Aorta (tissue), 5 donors: ENCODE data around the gene TTC7B. TPM values are rescaled to one million over a fixed set of nuclear protein-coding genes. Genes with fewer than 3 reads are reported as not detected.

Experiments used
- ATAC-seq: fragments of 200-7000 bp; cut with Tn5 transposase; one replicate; pipeline ENCODE4 v1.9.1; 2022; ENCODE audit warnings: moderate library complexity; ENCODE audit not compliant: low FRiP score
- DNase-seq, 2 donors: peaks; one replicate each; pipeline ENCODE4 v3.0.0-alpha.2; 2020
- H3K27ac ChIP-seq, 2 donors: one replicate each; pipeline ENCODE4 v1.5.1; 2013; ENCODE audit warnings: low read length in 2 of 2, mild to moderate bottlenecking in 2 of 2, moderate library complexity in 2 of 2, control low read depth in 1 of 2, inconsistent platforms in 1 of 2, low read depth in 1 of 2
- H3K27me3 ChIP-seq, 2 donors: one replicate each; pipeline ENCODE4 v1.6.1; 2013; ENCODE audit warnings: control low read depth in 1 of 2, low read length in 1 of 2, mild to moderate bottlenecking in 1 of 2, moderate library complexity in 1 of 2; ENCODE audit not compliant: insufficient read depth in 2 of 2, control insufficient read depth in 1 of 2
- H3K36me3 ChIP-seq, 2 donors: one replicate each; pipeline ENCODE4 v1.6.1; 2013; ENCODE audit warnings: control low read depth in 1 of 2, low read length in 1 of 2, mild to moderate bottlenecking in 1 of 2; ENCODE audit not compliant: insufficient read depth in 2 of 2, control insufficient read depth in 1 of 2
- H3K4me1 ChIP-seq, 2 donors: one replicate each; pipeline ENCODE4 v1.6.1; 2013; ENCODE audit warnings: low read length in 2 of 2, control low read depth in 1 of 2, mild to moderate bottlenecking in 1 of 2, moderate library complexity in 1 of 2; ENCODE audit not compliant: insufficient read depth in 2 of 2, control insufficient read depth in 1 of 2
- H3K4me3 ChIP-seq, 2 donors: one replicate each; pipeline ENCODE4 v1.5.1; 2013; ENCODE audit warnings: low read length in 2 of 2, control low read depth in 1 of 2, mild to moderate bottlenecking in 1 of 2
- H3K9me3 ChIP-seq: one replicate; pipeline ENCODE4 v1.6.1; 2013; ENCODE audit warnings: mild to moderate bottlenecking, low read length; ENCODE audit not compliant: control insufficient read depth
- WGBS, 2 donors: extraction: QIAGEN DNeasy Blood & Tissue Kit; methylation state at CpG; one replicate each; pipeline ENCODE4 v1.1.7; 2013; 5-methylcytosine and 5-hydroxymethylcytosine counted together
- intact Hi-C, 2 donors: fragments of 100-400 bp; cut with DNase I; formaldehyde crosslinking; loops; one replicate each; pipeline versions ENCODE4 v1.14.2 to v1.15.0; 2022
- polyA plus RNA-seq, 2 donors: library from polyadenylated mRNA; stranded (reverse); fragments of 200-250 nt; gene quantifications; one replicate each; pipeline ENCODE4 v1.2.3, GENCODE V29; 2013
- total RNA-seq, 2 donors: library from RNA; stranded (reverse); fragmentation: NEBNext Ultra II Directional; extraction: Animal tissue kit (Norgen Biotek cat#: 25700); gene quantifications; one replicate each; pipeline ENCODE4 v1.2.1, GENCODE V29; 2021
- donor health status: healthy with polysubstance abuse.
- donor health status: Bipolar disorder and iron deficiency.
- donor health status: DM: no; HTN: no; CAD: no.
- donor health status: DM: no; HTN: no; CAD: no.
- donor health status: DM: yes; HTN: yes; CAD: no.

The TTC7B gene
- total and polyA plus RNA-seq, 4 donors = 17.9 to 57.4 (median 40.1) TPM

GRCh38 chr14:90593254-90594040 is 222.8 kb downstream of the TTC7B start:
- Histone ChIP-seq H3K9me3 (no peaks in the 10 kb centered on the region), H3K27ac (no peak overlapping the region), H3K27me3 (no peaks in the 10 kb centered on the region), H3K4me1 (no peaks in the 10 kb centered on the region), H3K4me3 (no peak overlapping the region), H3K36me3 (peaks cover 0 to 3% of the 10 kb centered on the region in 2 donors)
- ATAC-seq (no peak), DNase-seq (no peak)
- 85 to 87% methylated on average over 25 of the region's 25 CpGs for WGBS, 2 donors
- intact Hi-C loops = no loop called here

- H3K4me1 ChIP-seq = no peaks in the 10 kb centered on the region
- no peak overlapping the region for H3K27ac ChIP-seq
- H3K4me3 ChIP-seq = no peak overlapping the region
- H3K27me3 ChIP-seq = no peaks in the 10 kb centered on the region
- DNase-seq (no peak), ATAC-seq (no peak)
- H3K36me3 ChIP-seq = peaks cover 0 to 3% of the 10 kb centered on the region in 2 donors
- intact Hi-C loops = no loop called here
- WGBS, 2 donors = 96 to 97% methylated on average over 2 to 3 of the region's 3 CpGs
- no peaks in the 10 kb centered on the region for H3K9me3 ChIP-seq
Observed at GRCh38 chr14:90592655-90593054, 223.6 kb downstream of the TTC7B start.

- no peak for DNase-seq
- Histone ChIP-seq H3K9me3 (no peaks in the 10 kb centered on the region), H3K27me3 (no peaks in the 10 kb centered on the region), H3K36me3 (peaks cover 0 to 3% of the 10 kb centered on the region in 2 donors), H3K27ac (no peak overlapping the region), H3K4me1 (no peaks in the 10 kb centered on the region), H3K4me3 (no peak overlapping the region)
- intact Hi-C loops = no loop called here
- no peak for ATAC-seq
- 92 to 96% methylated on average over 10 of the region's 10 CpGs for WGBS, 2 donors
Observed at GRCh38 chr14:90587918-90588317, 228.3 kb downstream of the TTC7B start.

GRCh38 chr14:90587252-90587910 is 228.8 kb downstream of the TTC7B start:
- no peak for ATAC-seq
- H3K36me3 ChIP-seq = peaks cover 0 to 3% of the 10 kb centered on the region in 2 donors
- no peaks in the 10 kb centered on the region for H3K9me3 ChIP-seq
- WGBS, 2 donors = 96% methylated on average over 6 of the region's 6 CpGs
- intact Hi-C loops = no loop called here
- no peak overlapping the region for H3K27ac ChIP-seq
- no peaks in the 10 kb centered on the region for H3K27me3 ChIP-seq
- H3K4me3 ChIP-seq = no peak overlapping the region
- H3K4me1 ChIP-seq = no peaks in the 10 kb centered on the region
- DNase-seq = no peak

- Histone ChIP-seq H3K27ac (no peak overlapping the region), H3K4me1 (no peaks in the 10 kb centered on the region), H3K36me3 (no peaks in the 10 kb centered on the region), H3K27me3 (no peaks in the 10 kb centered on the region), H3K9me3 (no peaks in the 10 kb centered on the region), H3K4me3 (no peak overlapping the region)
- intact Hi-C loops = no loop called here
- WGBS, 2 donors = 81 to 88% methylated on average over 8 of the region's 8 CpGs
- no peak for DNase-seq
- no peak for ATAC-seq
Observed at GRCh38 chr14:90585106-90585505, 231.1 kb downstream of the TTC7B start.

- intact Hi-C loops = no loop called here
- WGBS, 2 donors = 94 to 95% methylated on average over 12 of the region's 12 CpGs
- Histone ChIP-seq H3K27me3 (no peaks in the 10 kb centered on the region), H3K9me3 (no peaks in the 10 kb centered on the region), H3K4me3 (no peak overlapping the region), H3K27ac (no peak overlapping the region), H3K36me3 (no peaks in the 10 kb centered on the region), H3K4me1 (no peaks in the 10 kb centered on the region)
- no peak for ATAC-seq
- no peak for DNase-seq
Observed at GRCh38 chr14:90583916-90584605, 232.2 kb downstream of the TTC7B start.

GRCh38 chr14:90583427-90583826 is 232.8 kb downstream of the TTC7B start:
- Histone ChIP-seq H3K4me1 (no peaks in the 10 kb centered on the region), H3K4me3 (no peak overlapping the region), H3K9me3 (no peaks in the 10 kb centered on the region), H3K27ac (no peak overlapping the region), H3K36me3 (no peaks in the 10 kb centered on the region), H3K27me3 (no peaks in the 10 kb centered on the region)
- intact Hi-C loops = no loop called here
- ATAC-seq (no peak), DNase-seq (no peak)
- 92 to 95% methylated on average over 4 of the region's 4 CpGs for WGBS, 2 donors

GRCh38 chr14:90582166-90582565 is 234.1 kb downstream of the TTC7B start:
- Histone ChIP-seq H3K36me3 (no peaks in the 10 kb centered on the region), H3K27ac (no peak overlapping the region), H3K27me3 (no peaks in the 10 kb centered on the region), H3K9me3 (no peaks in the 10 kb centered on the region), H3K4me1 (no peaks in the 10 kb centered on the region), H3K4me3 (no peak overlapping the region)
- intact Hi-C loops = no loop called here
- ATAC-seq (no peak), DNase-seq (no peak)
- 97% methylated on average over 3 of the region's 3 CpGs for WGBS, 2 donors
